Measurements from ENCODE around the gene ENO3. TPM values are rescaled to one million over a fixed set of nuclear protein-coding genes. Genes with fewer than 3 reads are reported as not detected.

The ENO3 gene
- polyA plus RNA-seq, 1 of the 3 experiments (the other 2 are of a cell fraction), result 29.2 TPM

GRCh38 chr17:4998027-4998731 lies 47.3 kb downstream of the ENO3 start:
- H3K27ac ChIP-seq (ENCODE audit: low read depth in 2 of 2, low read length in 1 of 2), result peak overlapping the region; percentile 24 to 69; a peak in 3 of 4 replicates
- ChIA-PET CTCF (interaction anchor here (0.7 to 8.1 kb wide), 7 partner anchors 9 to 64 kb away, joined by 3 to 54 read pairs (median 4); partner anchors contain the start of genes CAMTA2 and PFN1), POLR2A (interaction anchor here (0.6 to 2.2 kb wide), 4 partner anchors 8 to 191 kb away, joined by 3 to 13 read pairs (median 5); partner anchors contain the start of gene SPAG7)
- whole genome bisulfite sequencing (ENCODE audit: low lambda C conversion rate), result 5% methylated on average over 22 of the region's 55 CpGs
- no peaks in the 10 kb centered on the region for H3K9me2 ChIP-seq
- peak overlapping the region; percentile 93 to 99 for H3K4me3 ChIP-seq (ENCODE audit: low read depth in 2 of 2, low read length in 1 of 2)
- 0 out of 2 replicates have a peak overlapping the region, but pooled peaks have one; percentile 76 for H2AFZ ChIP-seq (ENCODE audit: low read depth)
- H3K4me1 ChIP-seq (ENCODE audit: control insufficient read depth in 1 of 2, insufficient read depth in 2 of 2, low read depth in 1 of 2, low read length in 1 of 2), result peaks cover 10 to 24% of the 10 kb centered on the region in 2 experiments; a peak in 3 of 4 replicates
- H3F3A ChIP-seq (replicated peaks; ENCODE audit: insufficient read depth), result peaks cover 4% of the 10 kb centered on the region
- peaks cover 20% of the 10 kb centered on the region for H4K20me1 ChIP-seq (ENCODE audit: insufficient read depth)
- peaks cover 10 to 20% of the 10 kb centered on the region in 2 experiments for H3K36me3 ChIP-seq (replicated peaks in 1 of 2; ENCODE audit: control insufficient read depth in 1 of 2, insufficient read depth in 2 of 2, low read length in 1 of 2)
- H3K4me2 ChIP-seq, result peak overlapping the region; percentile 99
- no peaks in the 10 kb centered on the region for H3K9me3 ChIP-seq
- H3K79me2 ChIP-seq (ENCODE audit: insufficient read depth), result peaks cover 45% of the 10 kb centered on the region
- no peak for TF ChIP-seq EP300 (IDR thresholded peaks at IDR 0.05; ENCODE audit: borderline replicate concordance in 1 of 2, low read depth in 1 of 2, low read length in 1 of 2)
- TF ChIP-seq NRF1 (IDR thresholded peaks at IDR 0.05; ENCODE audit: low read depth, low read length), result 0 out of 2 replicates have a peak, but pooled peaks have one; percentile 2
- no peak for TF ChIP-seq CTCF (IDR thresholded peaks at IDR 0.05)
- TF ChIP-seq MXI1 (IDR thresholded peaks at IDR 0.05; ENCODE audit: low read depth, low read length), result peak; percentile 66
- TF ChIP-seq POLR2AphosphoS5 (IDR thresholded peaks at IDR 0.05; ENCODE audit: low read depth, low read length), result 0 out of 2 replicates have a peak, but pooled peaks have one; percentile 6
- no peak for TF ChIP-seq RFX5 (IDR thresholded peaks at IDR 0.05; ENCODE audit: low read length)
- TF ChIP-seq YY1 (IDR thresholded peaks at IDR 0.05; ENCODE audit: low read depth), result no peak
- TF ChIP-seq PBX3 (IDR thresholded peaks at IDR 0.05), result no peak
- no peak for TF ChIP-seq USF1 (IDR thresholded peaks at IDR 0.05; ENCODE audit: borderline replicate concordance, low read depth)
- no peaks in the 10 kb centered on the region for H3K27me3 ChIP-seq (ENCODE audit: insufficient read depth)
- DNase-seq, result peak; percentile 67
- peak overlapping the region; percentile 84 for H3K9ac ChIP-seq

GRCh38 chr17:4998732-4999429 lies 48.0 kb downstream of the ENO3 start:
- Histone ChIP-seq H3K9me2 (no peaks in the 10 kb centered on the region), H3K4me1 (ENCODE audit: control insufficient read depth in 1 of 2, insufficient read depth in 2 of 2, low read depth in 1 of 2, low read length in 1 of 2) (peaks cover 10 to 24% of the 10 kb centered on the region in 2 experiments; a peak in 3 of 4 replicates), H3F3A (replicated peaks; ENCODE audit: insufficient read depth) (peaks cover 4% of the 10 kb centered on the region), H2AFZ (ENCODE audit: low read depth) (no peak overlapping the region), H4K20me1 (ENCODE audit: insufficient read depth) (peaks cover 20% of the 10 kb centered on the region), H3K4me2 (peak overlapping the region; percentile 99), H3K27ac (ENCODE audit: low read depth in 2 of 2, low read length in 1 of 2) (peak overlapping the region in 1 of 2 experiments; percentile 24; a peak in 2 of 4 replicates), H3K9me3 (no peaks in the 10 kb centered on the region), H3K27me3 (ENCODE audit: insufficient read depth) (no peaks in the 10 kb centered on the region), H3K4me3 (ENCODE audit: low read depth in 2 of 2, low read length in 1 of 2) (peak overlapping the region; percentile 93 to 99), H3K9ac (peak overlapping the region; percentile 84), H3K36me3 (replicated peaks in 1 of 2; ENCODE audit: control insufficient read depth in 1 of 2, insufficient read depth in 2 of 2, low read length in 1 of 2) (peaks cover 17 to 27% of the 10 kb centered on the region in 2 experiments), H3K79me2 (ENCODE audit: insufficient read depth) (peaks cover 49% of the 10 kb centered on the region)
- ChIA-PET POLR2A (interaction anchor here (2.2 kb wide), 1 partner anchor 32 kb away, joined by 13 read pairs; the partner anchor contains the start of gene SPAG7), CTCF (interaction anchor here (0.8 to 8.1 kb wide), 4 partner anchors 11 to 33 kb away, joined by 3 to 54 read pairs (median 9); partner anchors contain the start of gene CAMTA2)
- TF ChIP-seq GABPA (IDR thresholded peaks at IDR 0.05; ENCODE audit: low read depth) (no peak), YY1 (IDR thresholded peaks at IDR 0.05; ENCODE audit: low read depth) (no peak), PBX3 (IDR thresholded peaks at IDR 0.05) (no peak), ZBTB33 (IDR thresholded peaks at IDR 0.05; ENCODE audit: borderline replicate concordance, low read depth) (no peak)
- WGBS (ENCODE audit: low lambda C conversion rate), result 33% methylated on average over 12 of the region's 14 CpGs
- no peak for DNase-seq
